DLD1 (cell line): Measurements from ENCODE around the gene ANKRD9.

Source experiments
- in situ Hi-C: cut with HindIII; loops from 2 replicates; pipeline ENCODE4 v1.10.0; 2017; ENCODE audit warnings: low sequenced_read_pairs

ANKRD9 gene

DNA sequence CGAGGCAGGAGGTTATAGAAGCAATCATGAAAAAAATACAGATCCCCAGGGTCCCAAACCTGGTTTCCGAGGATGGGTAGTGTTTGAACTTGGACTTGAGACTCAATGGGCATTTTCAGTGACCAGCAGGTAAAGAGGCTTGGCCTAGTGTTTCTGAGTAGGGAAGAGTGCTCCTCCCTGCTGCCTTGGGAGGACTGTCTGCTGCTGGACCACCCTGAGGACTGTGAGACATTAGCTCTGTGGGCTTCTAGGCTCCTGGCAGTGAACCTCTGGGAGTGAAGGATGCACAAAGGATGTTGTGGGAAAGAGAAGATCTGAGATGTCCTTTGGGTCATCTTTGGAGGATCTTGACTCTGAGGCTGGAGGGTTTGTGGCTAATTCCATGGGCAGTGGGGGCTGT is 30.5 kb downstream of the ANKRD9 start:
- in situ Hi-C loops, result no loop called here

DNA sequence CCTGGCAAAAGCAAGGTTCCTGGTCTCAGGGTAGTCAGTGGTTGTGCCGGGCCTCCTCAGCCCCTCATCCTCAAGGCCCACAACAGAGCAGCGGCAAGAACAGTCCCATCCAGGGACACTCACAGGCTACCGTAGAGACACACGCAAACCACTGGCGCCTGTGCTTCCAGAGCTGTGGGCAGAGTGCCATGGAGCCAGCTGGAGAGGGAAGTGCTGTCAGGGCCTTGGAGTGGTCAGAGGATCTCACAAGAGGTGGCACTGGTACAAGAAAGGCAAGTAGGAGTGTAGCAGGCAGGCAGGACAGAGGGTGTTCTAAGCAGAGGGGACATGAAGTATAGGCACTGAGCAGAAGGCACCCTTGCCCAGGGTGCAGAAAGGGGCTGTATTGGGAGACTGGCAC is 34.6 kb downstream of the ANKRD9 start:
- in situ Hi-C loops, result no loop called here

DNA sequence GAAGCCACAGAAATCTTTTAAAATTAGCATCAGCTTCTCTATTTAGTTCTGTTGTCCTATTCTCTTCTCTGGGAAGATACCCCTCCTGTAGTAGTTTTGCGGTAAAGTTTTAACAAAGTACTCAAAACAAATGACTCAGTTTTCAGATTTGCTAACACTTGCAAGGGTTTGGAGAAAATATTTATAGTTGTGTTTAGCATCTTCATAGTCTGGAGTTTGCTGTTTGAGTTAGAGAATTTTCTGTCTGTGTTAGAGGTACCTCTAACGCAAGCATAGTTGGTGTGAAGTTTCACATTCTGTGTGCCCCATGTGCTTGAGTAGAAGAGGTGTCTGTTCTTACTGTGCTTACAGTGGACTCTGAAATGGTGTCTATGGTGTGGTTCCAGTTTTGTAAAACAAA is 36.0 kb downstream of the ANKRD9 start:
- in situ Hi-C loops, result no loop called here

DNA sequence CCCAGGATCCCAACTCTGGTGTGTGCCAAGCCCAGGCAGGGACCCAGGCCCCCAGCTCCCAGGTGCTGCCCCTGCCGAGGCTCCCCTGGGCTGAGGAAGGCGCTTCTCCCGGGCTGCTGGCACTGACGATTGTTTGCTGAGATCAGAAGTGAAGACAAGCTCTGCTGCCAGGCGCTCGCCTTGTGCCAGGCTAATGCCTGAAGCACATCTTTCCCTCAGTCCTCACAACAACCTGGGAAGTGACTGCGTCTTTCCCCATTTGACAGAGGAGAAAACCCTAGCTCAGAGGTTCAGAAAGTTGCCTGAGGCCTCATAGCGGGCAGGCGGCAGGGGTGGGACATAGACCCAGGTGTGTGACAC is 36.8 kb downstream of the ANKRD9 start:
- in situ Hi-C loops, result no loop called here

DNA sequence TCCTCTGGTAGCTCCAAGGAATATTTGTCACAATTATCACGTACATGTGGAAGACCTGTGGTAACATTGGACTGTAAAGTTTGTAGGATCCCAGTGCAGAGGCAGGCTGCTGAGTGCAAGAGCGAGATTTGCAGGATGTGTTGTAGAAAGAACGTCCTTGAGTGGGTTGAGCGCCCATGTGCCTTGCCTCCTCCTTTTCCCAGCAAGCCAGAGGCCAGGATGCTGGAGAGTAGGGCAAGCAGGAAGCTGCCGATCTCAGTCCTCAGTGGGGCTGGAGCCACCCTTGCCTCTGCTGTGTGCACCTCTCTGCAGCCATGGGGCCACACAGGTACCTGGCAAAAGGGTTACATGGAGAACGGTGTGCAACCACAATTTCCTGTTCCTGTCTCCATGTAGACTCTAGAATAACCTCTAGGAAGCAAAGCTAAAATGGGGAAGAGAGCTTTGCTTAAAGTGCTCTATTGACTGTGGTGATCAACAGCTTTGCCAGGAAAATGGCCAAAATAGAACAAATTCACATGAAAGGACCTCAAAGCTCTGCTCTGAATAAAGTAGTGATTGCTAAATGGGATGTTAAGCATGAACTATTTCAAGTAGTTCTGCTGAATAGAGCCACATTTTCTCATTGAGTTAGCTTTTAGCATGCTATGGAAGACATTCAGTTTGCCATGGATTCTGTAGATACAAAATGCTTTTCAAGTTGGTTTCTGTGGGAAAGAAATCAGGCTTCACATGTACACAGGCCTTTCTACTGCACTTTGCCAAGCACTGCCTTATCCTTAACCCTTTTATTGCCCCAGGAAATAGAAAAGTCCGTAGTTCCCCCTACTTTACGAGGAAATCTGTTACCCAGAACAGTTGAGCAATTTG is 37.4 kb downstream of the ANKRD9 start:
- in situ Hi-C loops, result no loop called here

DNA sequence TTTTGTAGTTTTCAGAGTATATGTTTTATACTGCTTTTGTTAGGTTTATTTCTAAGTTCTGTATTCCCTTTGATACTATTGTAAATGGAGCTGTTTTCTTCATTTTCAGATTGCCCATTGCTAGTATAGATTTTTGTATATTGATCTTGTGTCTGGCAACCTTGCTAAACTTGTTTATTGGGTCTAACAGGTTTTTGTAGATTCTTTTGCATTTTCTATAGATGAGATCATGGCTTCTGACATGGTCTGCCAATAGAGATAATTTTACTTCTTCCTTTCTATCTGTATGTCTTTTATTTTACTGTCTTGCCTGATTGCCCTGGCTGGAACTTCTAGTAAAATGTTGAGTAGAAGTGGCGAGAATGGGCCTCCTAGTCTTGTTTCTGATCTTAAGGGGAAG is 40.3 kb downstream of the ANKRD9 start:
- in situ Hi-C loops, result no loop called here

DNA sequence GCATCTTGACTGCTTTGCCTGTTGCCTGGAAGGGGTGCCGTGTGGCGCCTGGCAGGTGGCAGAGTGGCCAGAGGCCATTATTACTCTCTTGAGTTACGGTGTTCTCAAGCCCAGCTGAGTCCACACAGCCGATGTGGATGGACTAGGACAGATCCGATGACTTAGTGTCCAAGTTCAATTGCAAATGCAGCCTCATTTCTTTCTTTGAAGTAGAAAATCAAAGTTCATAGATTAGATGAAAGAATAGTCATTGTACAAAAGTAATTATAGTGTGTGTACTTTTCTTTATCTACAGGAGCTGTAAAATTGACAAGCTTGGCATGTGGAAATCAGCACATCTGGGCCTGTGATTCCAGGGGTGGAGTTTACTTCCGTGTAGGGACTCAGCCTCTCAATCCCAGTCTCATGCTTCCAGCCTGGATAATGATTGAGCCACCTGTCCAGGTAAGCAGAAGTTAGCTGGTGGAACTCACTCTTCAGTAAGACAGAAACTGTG is 44.7 kb downstream of the ANKRD9 start:
- in situ Hi-C loops, result no loop called here

DNA sequence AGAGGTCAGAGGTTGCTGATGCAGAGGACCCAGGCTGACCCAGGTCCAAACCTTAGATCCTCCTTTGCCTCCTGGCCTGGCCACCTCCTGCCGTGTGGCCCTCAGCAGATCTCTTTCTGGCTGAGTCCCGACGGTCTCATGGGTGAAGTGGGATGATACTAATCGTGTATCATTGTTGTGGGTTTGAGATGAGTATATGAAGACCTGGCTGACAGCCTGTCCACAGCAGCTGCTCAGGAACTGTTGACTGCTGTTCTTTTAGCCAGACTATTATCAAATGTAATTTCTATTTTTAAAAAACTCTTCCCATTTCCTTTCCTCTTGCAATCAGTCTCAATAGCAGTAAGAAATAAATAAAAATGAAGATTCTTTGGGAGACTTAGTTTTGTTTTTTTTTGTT is 45.6 kb downstream of the ANKRD9 start:
- in situ Hi-C loops, result no loop called here

DNA sequence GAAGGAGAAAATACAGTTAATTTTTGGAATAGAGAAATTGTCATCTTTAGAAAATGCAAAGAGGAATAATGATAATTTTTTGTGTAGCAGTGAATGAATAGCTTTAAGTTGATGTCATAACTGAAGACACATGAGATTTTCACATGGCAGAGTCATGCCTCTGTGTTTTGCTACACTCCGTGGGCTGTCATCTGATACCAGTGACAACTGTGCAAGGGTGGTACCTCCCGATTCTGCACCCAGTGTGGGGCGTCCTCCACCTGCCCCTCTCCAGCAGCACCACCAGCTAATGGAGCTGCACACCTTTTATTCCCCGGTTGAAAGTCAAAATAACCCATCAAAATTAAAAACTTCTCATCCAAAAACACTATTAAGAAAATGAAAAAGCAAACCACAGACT is 47.2 kb downstream of the ANKRD9 start:
- in situ Hi-C loops, result no loop called here

DNA sequence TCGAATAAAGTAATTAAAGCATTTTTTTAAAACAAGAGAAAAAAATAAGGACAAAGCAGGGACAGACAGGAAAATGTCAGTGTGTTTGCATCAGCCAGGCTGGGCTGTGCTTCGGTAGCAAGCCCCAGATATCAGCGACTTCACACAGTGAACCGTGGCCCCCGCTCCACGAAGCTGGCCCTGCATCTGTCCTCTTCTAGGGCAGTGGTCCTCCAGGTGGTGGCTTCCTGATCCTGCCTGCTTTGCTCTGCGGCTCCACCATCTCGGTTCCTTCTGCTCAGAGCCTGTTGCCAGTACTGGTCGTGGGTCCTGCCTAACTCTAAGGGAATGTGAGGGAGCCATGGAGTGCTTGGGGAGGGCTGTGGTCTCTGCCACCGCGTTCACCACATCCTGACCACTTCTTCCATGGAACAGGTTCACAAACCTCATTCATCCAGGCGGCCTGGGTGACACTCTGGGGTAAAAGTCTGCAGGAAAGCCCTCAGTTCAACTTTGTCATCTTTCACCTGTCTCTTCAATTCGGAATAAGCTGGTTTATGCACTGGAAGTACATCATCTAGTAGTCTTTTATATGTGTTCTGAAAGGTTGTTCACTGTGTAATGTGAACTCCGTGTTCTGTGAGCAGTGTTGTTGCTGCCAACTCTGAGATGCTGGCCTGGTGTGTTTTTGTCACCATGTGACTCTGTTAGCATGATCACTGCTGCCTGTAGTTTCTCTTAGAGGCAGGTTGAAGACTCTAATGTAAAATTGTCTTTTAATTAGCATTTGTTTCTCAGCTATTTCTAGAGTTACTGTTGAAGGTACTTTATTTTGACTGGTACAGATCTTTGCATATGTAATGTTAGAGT is 47.9 kb downstream of the ANKRD9 start:
- in situ Hi-C loops, result no loop called here

DNA sequence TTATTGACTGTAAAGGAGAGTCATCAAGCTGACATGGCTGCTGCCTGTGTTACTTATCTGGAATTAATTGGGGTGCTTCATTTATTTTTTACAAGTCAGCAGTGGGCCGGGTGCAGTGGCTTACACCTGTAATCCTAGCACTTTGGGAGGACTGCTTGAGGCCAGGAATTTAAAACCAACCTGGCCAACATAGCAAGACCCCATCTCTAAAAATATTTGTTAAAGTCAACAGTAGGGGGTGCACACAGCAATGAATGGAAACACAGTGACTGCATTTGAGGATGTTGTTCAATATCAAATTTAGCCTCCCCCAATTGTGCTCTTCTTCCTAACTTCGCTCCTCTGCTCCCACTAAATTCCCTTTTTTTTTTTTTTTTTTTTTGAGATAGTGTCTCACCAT is 52.1 kb downstream of the ANKRD9 start:
- in situ Hi-C loops, result no loop called here

DNA sequence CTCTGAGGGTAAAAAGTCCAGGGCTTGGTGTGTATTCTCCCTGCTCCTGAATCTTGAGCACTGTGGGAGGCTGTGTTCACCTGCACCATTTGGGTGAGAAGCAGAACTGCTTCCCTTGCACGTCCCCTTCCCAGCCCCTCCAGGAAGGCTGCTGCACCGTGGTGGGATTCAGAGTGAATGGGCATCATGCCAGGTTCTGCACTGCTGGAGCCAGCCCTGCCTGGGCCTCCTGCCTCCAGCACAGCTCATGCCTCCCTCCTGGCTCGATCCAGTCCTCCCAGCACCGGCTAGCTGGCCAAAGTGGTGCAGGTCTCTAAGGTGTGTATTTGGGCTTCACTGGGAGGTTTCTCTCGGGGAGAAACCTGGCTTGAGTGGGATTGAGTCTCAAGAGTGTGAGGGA is 54.9 kb downstream of the ANKRD9 start:
- in situ Hi-C loops, result no loop called here

DNA sequence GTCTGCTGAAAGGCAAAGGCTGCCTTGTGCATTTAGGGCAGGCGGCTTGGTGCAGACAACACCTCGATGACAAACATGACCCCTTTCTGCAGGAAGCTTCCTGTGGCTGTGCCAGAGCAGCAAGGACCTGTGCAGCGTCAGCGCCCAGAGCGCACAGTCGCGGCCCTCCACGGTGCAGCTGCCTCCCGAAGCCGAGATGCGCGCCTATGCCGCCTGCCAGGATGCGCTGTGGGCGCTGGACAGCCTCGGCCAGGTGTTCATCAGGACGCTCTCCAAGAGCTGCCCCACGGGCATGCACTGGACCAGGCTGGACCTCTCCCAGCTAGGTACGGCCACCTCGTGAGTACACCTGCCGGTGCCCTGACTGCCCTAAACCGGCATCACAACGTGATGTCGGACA is 57.3 kb downstream of the ANKRD9 start:
- in situ Hi-C loops, result no loop called here
